Activated CD8-positive, alpha-beta memory T cell treated with anti-CD3 and anti-CD28 coated beads, Interleukin-2, amount 50 U/mL, for 24 hours (primary cell): ENCODE measurements around the gene FHIT.
"Not testable (repeated sequence)": the region's sequence is repeated elsewhere in the genome, so short reads cannot be mapped to it uniquely, and the experiment has no call there.

Experiments used
- DNase-seq: peaks from one replicate; pipeline ENCODE4 v3.0.0-alpha.2; 2020; ENCODE audit errors: extremely low read depth

The FHIT gene

GRCh38 chr3:60573494-60573893 is 677.8 kb downstream of the FHIT start:
- DNase-seq = no peak

- DNase-seq = no peak
These were observed 679.7 kb downstream of the FHIT start for GRCh38 chr3:60571511-60571910.

- no peak for DNase-seq
These were observed 694.1 kb downstream of the FHIT start for GRCh38 chr3:60557122-60557521.

- no peak for DNase-seq
These were observed 695.4 kb downstream of the FHIT start for GRCh38 chr3:60555686-60556354.

- DNase-seq = no peak
These were observed 698.1 kb downstream of the FHIT start for GRCh38 chr3:60553144-60553543.

- DNase-seq = no peak
These were observed 698.7 kb downstream of the FHIT start for GRCh38 chr3:60552581-60552980.

- DNase-seq = no peak
These were observed 699.6 kb downstream of the FHIT start for GRCh38 chr3:60551455-60552209.

GRCh38 chr3:60549863-60550262 is 701.4 kb downstream of the FHIT start:
- no peak for DNase-seq

- DNase-seq = no peak
These were observed 708.3 kb downstream of the FHIT start for GRCh38 chr3:60542995-60543394.

GRCh38 chr3:60539394-60539793 is 711.9 kb downstream of the FHIT start:
- not testable (repeated sequence) for DNase-seq

- DNase-seq = no peak
These were observed 714.8 kb downstream of the FHIT start for GRCh38 chr3:60536420-60536819.

GRCh38 chr3:60531759-60532158 is 719.5 kb downstream of the FHIT start:
- DNase-seq = no peak

- DNase-seq = no peak
These were observed 722.6 kb downstream of the FHIT start for GRCh38 chr3:60528651-60529050.

GRCh38 chr3:60523536-60523935 is 727.7 kb downstream of the FHIT start:
- no peak for DNase-seq

GRCh38 chr3:60517134-60517533 is 734.1 kb downstream of the FHIT start:
- DNase-seq = no peak

- DNase-seq = no peak
These were observed 736.4 kb downstream of the FHIT start for GRCh38 chr3:60514866-60515265.

- DNase-seq = no peak
These were observed 737.1 kb downstream of the FHIT start for GRCh38 chr3:60514085-60514649.

GRCh38 chr3:60513241-60513640 is 738.0 kb downstream of the FHIT start:
- DNase-seq = no peak

- no peak for DNase-seq
These were observed 738.7 kb downstream of the FHIT start for GRCh38 chr3:60512506-60512905.

GRCh38 chr3:60509471-60509870 is 741.8 kb downstream of the FHIT start:
- DNase-seq = no peak

GRCh38 chr3:60504827-60505457 is 746.3 kb downstream of the FHIT start:
- no peak for DNase-seq

GRCh38 chr3:60501314-60501713 is 749.9 kb downstream of the FHIT start:
- DNase-seq = no peak

GRCh38 chr3:60497902-60498301 is 753.4 kb downstream of the FHIT start:
- no peak for DNase-seq
